ENCODE measurements around the gene MTREX.

GRCh38 chr5:55294935-55295334 is 12.9 kb upstream of the MTREX start:
- TF ChIP-seq CTCF (IDR thresholded peaks at IDR 0.05) (no peak), POLR2A (IDR thresholded peaks at IDR 0.05) (no peak)

Measured in testis (tissue), 2 donors.